Measurements from ENCODE around the gene FHIT. TPM values are rescaled to one million over a fixed set of nuclear protein-coding genes. Genes with fewer than 3 reads are reported as not detected.

The FHIT gene
- total RNA-seq, 4 donors from 2014 or later: 7.5 to 20.1 (median 13.5) TPM

DNA sequence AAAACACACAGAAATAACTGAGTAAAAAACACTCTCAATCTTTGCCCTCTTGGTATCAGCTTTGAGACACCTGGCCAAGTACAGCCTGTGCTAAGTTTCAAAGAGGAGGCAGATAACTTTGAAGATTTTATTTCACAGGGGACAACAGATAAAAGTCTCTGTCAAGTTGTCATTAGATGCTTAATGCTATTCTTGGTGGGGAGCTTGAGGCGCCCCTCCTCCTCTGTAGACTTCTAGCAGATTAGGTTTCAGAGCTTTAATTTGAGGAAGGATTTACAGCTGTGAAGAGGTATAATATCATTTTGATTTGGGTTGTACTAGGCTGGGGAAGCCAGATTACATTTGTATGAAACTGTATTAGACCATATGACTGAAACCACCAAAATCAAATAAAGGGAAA is 620.3 kb downstream of the FHIT start:
- 83 to 100% methylated on average over 1 of the region's 1 CpG for WGBS, 2 donors (ENCODE audit: low coverage in 1 of 2)
- no peaks in the 10 kb centered on the region for H3K36me3 ChIP-seq

DNA sequence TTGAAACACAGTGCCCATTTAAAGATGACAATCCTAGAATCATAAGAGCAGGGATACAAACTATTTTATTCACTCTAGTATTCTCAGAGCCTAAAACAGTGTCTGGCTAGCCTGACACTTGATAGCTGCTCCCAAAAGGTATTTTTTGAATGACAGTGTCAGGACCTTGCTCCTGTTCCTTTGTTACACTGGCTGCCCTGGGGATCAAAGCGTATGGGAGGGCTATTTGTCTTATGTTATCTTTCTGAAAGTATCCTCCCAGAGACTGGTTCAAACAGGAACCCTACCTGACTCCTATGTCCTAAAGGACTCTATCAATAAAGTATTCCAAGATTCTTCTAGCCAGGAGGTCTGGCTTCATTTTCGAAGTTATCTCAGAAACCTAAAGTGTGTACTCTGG is 621.4 kb downstream of the FHIT start:
- Histone ChIP-seq H3K36me3 (no peaks in the 10 kb centered on the region), H3K9me3 (no peaks in the 10 kb centered on the region), H3K27me3 (no peaks in the 10 kb centered on the region), H3K27ac (no peak overlapping the region), H3K4me3 (no peak overlapping the region), H3K4me1 (no peaks in the 10 kb centered on the region)
- TF ChIP-seq EP300 (IDR thresholded peaks at IDR 0.05; ENCODE audit: low read depth) (no peak), POLR2A (IDR thresholded peaks at IDR 0.05) (no peak)
- TF ChIP-seq, protein P1, sequence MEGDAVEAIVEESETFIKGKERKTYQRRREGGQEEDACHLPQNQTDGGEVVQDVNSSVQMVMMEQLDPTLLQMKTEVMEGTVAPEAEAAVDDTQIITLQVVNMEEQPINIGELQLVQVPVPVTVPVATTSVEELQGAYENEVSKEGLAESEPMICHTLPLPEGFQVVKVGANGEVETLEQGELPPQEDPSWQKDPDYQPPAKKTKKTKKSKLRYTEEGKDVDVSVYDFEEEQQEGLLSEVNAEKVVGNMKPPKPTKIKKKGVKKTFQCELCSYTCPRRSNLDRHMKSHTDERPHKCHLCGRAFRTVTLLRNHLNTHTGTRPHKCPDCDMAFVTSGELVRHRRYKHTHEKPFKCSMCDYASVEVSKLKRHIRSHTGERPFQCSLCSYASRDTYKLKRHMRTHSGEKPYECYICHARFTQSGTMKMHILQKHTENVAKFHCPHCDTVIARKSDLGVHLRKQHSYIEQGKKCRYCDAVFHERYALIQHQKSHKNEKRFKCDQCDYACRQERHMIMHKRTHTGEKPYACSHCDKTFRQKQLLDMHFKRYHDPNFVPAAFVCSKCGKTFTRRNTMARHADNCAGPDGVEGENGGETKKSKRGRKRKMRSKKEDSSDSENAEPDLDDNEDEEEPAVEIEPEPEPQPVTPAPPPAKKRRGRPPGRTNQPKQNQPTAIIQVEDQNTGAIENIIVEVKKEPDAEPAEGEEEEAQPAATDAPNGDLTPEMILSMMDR (IDR thresholded peaks at IDR 0.05): no peak
- in situ Hi-C loops (cut with MboI; ENCODE audit: low pct_ligation_motif_present in 1 of 4, low pct_unique_long_range_greater_than_20kb in 1 of 4, low sequenced_read_pairs in 3 of 4) (no loop called here), intact Hi-C loops (cut with DNase I; ENCODE audit: low total_unique reads) (no loop called here)
- 86% methylated on average over 2 of the region's 2 CpGs; no CpG with 5 or more reads in 1 of the 2 donors for whole genome bisulfite sequencing, 2 donors (ENCODE audit: low coverage in 1 of 2)
- no peak for DNase-seq

More for the DNA sequence above, 620.3 kb downstream of the FHIT start:
- in situ Hi-C loops (cut with MboI; ENCODE audit: low pct_ligation_motif_present in 1 of 4, low pct_unique_long_range_greater_than_20kb in 1 of 4, low sequenced_read_pairs in 3 of 4) (no loop called here), intact Hi-C loops (cut with DNase I; ENCODE audit: low total_unique reads) (no loop called here)
- no peak for TF ChIP-seq POLR2AphosphoS5 (IDR thresholded peaks at IDR 0.05)
- no peak for TF ChIP-seq POLR2A (IDR thresholded peaks at IDR 0.05)
- TF ChIP-seq, protein P1 (IDR thresholded peaks at IDR 0.05): no peak
- TF ChIP-seq EP300 (IDR thresholded peaks at IDR 0.05; ENCODE audit: low read depth): no peak
- H3K27me3 ChIP-seq: no peaks in the 10 kb centered on the region
- no peak for DNase-seq
- no peak overlapping the region for H3K4me3 ChIP-seq
- no peaks in the 10 kb centered on the region for H3K9me3 ChIP-seq
- no peaks in the 10 kb centered on the region for H3K4me1 ChIP-seq
- no peak overlapping the region for H3K27ac ChIP-seq

DNA sequence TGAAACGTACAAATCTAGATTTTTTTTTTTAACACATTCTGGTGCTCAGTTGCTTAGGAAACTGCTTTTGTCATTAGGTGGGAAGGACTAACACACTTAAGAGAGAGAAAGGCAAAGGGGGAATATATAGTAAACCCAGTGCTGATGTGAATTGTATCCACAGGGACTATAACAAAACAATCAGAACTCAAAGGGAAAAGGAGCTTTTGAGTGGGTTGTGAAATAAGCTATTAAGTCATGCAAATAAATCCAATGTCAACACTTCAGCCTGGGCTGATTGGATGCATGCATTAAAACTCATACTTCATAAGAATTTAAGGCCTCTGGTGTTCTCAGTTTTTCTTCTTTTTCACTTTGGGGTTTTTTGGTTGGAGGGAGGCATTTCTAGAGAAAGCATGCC is 628.9 kb downstream of the FHIT start:
- no peak for DNase-seq
- no peaks in the 10 kb centered on the region for H3K9me3 ChIP-seq
- intact Hi-C loops (cut with DNase I; ENCODE audit: low total_unique reads): no loop called here
- no peak overlapping the region for H3K27ac ChIP-seq
- no peaks in the 10 kb centered on the region for H3K27me3 ChIP-seq
- H3K4me1 ChIP-seq: no peaks in the 10 kb centered on the region
- H3K36me3 ChIP-seq: no peaks in the 10 kb centered on the region
- H3K4me3 ChIP-seq: no peak overlapping the region
- WGBS, 2 donors (ENCODE audit: low coverage in 1 of 2): 77 to 100% methylated on average over 1 of the region's 1 CpG
- TF ChIP-seq EP300 (IDR thresholded peaks at IDR 0.05; ENCODE audit: low read depth) (no peak), POLR2AphosphoS5 (IDR thresholded peaks at IDR 0.05) (no peak), POLR2A (IDR thresholded peaks at IDR 0.05) (no peak)
- TF ChIP-seq, protein P1 (IDR thresholded peaks at IDR 0.05): no peak
- in situ Hi-C loops (cut with MboI; ENCODE audit: low pct_ligation_motif_present in 1 of 4, low pct_unique_long_range_greater_than_20kb in 1 of 4, low sequenced_read_pairs in 3 of 4): no loop called here

DNA sequence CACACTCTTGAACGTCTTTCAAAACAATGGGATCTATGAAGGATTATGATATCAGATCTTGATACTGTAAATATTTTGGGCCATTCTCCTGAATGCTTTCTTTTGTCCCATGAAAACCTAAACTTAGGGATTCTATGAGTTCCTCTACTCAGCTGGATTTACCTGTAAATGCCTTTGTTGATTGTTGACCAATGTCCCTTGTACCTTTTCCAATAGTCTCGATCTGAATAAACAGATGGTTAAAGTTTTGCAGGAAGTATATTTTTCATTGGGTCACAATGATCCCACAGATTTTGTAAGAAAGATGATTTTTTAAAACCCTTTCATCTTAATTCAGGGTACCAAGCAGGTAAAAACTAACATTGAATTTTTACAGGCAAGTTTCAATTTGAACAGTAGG is 634.1 kb downstream of the FHIT start:
- no peak overlapping the region for H3K27ac ChIP-seq
- TF ChIP-seq, protein P1 (IDR thresholded peaks at IDR 0.05): no peak
- TF ChIP-seq EP300 (IDR thresholded peaks at IDR 0.05; ENCODE audit: low read depth) (no peak), POLR2AphosphoS5 (IDR thresholded peaks at IDR 0.05) (no peak), POLR2A (IDR thresholded peaks at IDR 0.05) (no peak)
- no peak overlapping the region for H3K4me3 ChIP-seq
- DNase-seq: no peak
- no peaks in the 10 kb centered on the region for H3K27me3 ChIP-seq
- intact Hi-C loops (cut with DNase I; ENCODE audit: low total_unique reads) (no loop called here), in situ Hi-C loops (cut with MboI; ENCODE audit: low pct_ligation_motif_present in 1 of 4, low pct_unique_long_range_greater_than_20kb in 1 of 4, low sequenced_read_pairs in 3 of 4) (no loop called here)
- no peaks in the 10 kb centered on the region for H3K9me3 ChIP-seq
- 60 to 62% methylated on average over 2 of the region's 2 CpGs for WGBS, 2 donors (ENCODE audit: low coverage in 1 of 2)
- H3K4me1 ChIP-seq: no peaks in the 10 kb centered on the region
- no peaks in the 10 kb centered on the region for H3K36me3 ChIP-seq

All from transverse colon (tissue), 4 donors.